ENCODE measurements around the gene MBD1.
A peak's percentile ranks its signal among the peaks of the same experiment; 100 is the strongest.
"Not testable (repeated sequence)": the region's sequence is repeated elsewhere in the genome, so short reads cannot be mapped to it uniquely, and the experiment has no call there.

MBD1 gene

GRCh38 chr18:50308851-50309250 lies 27.5 kb upstream of the MBD1 start:
- not testable (repeated sequence) for H3K27ac ChIP-seq (ENCODE audit: low read depth, low read length); H3K4me1 ChIP-seq (ENCODE audit: control insufficient read depth, insufficient read depth, low read length)

GRCh38 chr18:50307738-50308470 lies 26.6 kb upstream of the MBD1 start:
- no peak overlapping the region for H3K9ac ChIP-seq (ENCODE audit: low read length)
- H3K9me3 ChIP-seq (ENCODE audit: control insufficient read depth, insufficient read depth, low read depth, low read length): no peaks in the 10 kb centered on the region
- peaks cover 3% of the 10 kb centered on the region for H3K4me1 ChIP-seq (ENCODE audit: control insufficient read depth, insufficient read depth, low read length)
- H3K4me3 ChIP-seq (ENCODE audit: low read depth, low read length): peak overlapping the region; percentile 73
- H3K36me3 ChIP-seq (ENCODE audit: control insufficient read depth, insufficient read depth, low read length): no peaks in the 10 kb centered on the region
- H3K27me3 ChIP-seq (ENCODE audit: control insufficient read depth, insufficient read depth, low read length): peaks cover 18% of the 10 kb centered on the region; the same call in 1 of the 2 replicates
- H3K27ac ChIP-seq (ENCODE audit: low read depth, low read length): no peak overlapping the region

More at GRCh38 chr18:50308851-50309250, 27.5 kb upstream of the MBD1 start:
- H3K27me3 ChIP-seq (ENCODE audit: control insufficient read depth, insufficient read depth, low read length): peaks cover 18% of the 10 kb centered on the region; the same call in 1 of the 2 replicates
- H3K36me3 ChIP-seq (ENCODE audit: control insufficient read depth, insufficient read depth, low read length); H3K4me3 ChIP-seq (ENCODE audit: low read depth, low read length); H3K9ac ChIP-seq (ENCODE audit: low read length); H3K9me3 ChIP-seq (ENCODE audit: control insufficient read depth, insufficient read depth, low read depth, low read length): not testable (repeated sequence)

- Histone ChIP-seq H3K27ac (ENCODE audit: low read depth, low read length) (no peak overlapping the region), H3K36me3 (ENCODE audit: control insufficient read depth, insufficient read depth, low read length) (no peaks in the 10 kb centered on the region), H3K9ac (ENCODE audit: low read length) (no peak overlapping the region), H3K4me3 (ENCODE audit: low read depth, low read length) (peak overlapping the region; percentile 73), H3K4me1 (ENCODE audit: control insufficient read depth, insufficient read depth, low read length) (peaks cover 3% of the 10 kb centered on the region), H3K9me3 (ENCODE audit: control insufficient read depth, insufficient read depth, low read depth, low read length) (no peaks in the 10 kb centered on the region), H3K27me3 (ENCODE audit: control insufficient read depth, insufficient read depth, low read length) (peaks cover 20% of the 10 kb centered on the region)
Measured at GRCh38 chr18:50307400-50307737, 26.0 kb upstream of the MBD1 start.

GRCh38 chr18:50306944-50307343 lies 25.6 kb upstream of the MBD1 start:
- no peak overlapping the region for H3K27ac ChIP-seq (ENCODE audit: low read depth, low read length)
- peaks cover 20% of the 10 kb centered on the region for H3K27me3 ChIP-seq (ENCODE audit: control insufficient read depth, insufficient read depth, low read length)
- H3K9me3 ChIP-seq (ENCODE audit: control insufficient read depth, insufficient read depth, low read depth, low read length): no peaks in the 10 kb centered on the region
- peak overlapping the region; percentile 73 for H3K4me3 ChIP-seq (ENCODE audit: low read depth, low read length)
- peaks cover 3% of the 10 kb centered on the region for H3K4me1 ChIP-seq (ENCODE audit: control insufficient read depth, insufficient read depth, low read length)
- H3K36me3 ChIP-seq (ENCODE audit: control insufficient read depth, insufficient read depth, low read length): no peaks in the 10 kb centered on the region
- no peak overlapping the region for H3K9ac ChIP-seq (ENCODE audit: low read length)

- peaks cover 2% of the 10 kb centered on the region for H3K27me3 ChIP-seq (ENCODE audit: control insufficient read depth, insufficient read depth, low read length)
- no peak overlapping the region for H3K4me3 ChIP-seq (ENCODE audit: low read depth, low read length)
- no peaks in the 10 kb centered on the region; the same call in 1 of the 2 replicates for H3K4me1 ChIP-seq (ENCODE audit: control insufficient read depth, insufficient read depth, low read length)
- H3K36me3 ChIP-seq (ENCODE audit: control insufficient read depth, insufficient read depth, low read length): no peaks in the 10 kb centered on the region
- no peak overlapping the region for H3K9ac ChIP-seq (ENCODE audit: low read length)
- no peaks in the 10 kb centered on the region for H3K9me3 ChIP-seq (ENCODE audit: control insufficient read depth, insufficient read depth, low read depth, low read length)
- H3K27ac ChIP-seq (ENCODE audit: low read depth, low read length): no peak overlapping the region
Measured at GRCh38 chr18:50301074-50301473, 19.8 kb upstream of the MBD1 start.

- Histone ChIP-seq H3K27me3 (ENCODE audit: control insufficient read depth, insufficient read depth, low read length) (peaks cover 2% of the 10 kb centered on the region), H3K36me3 (ENCODE audit: control insufficient read depth, insufficient read depth, low read length) (no peaks in the 10 kb centered on the region), H3K9ac (ENCODE audit: low read length) (no peak overlapping the region), H3K4me3 (ENCODE audit: low read depth, low read length) (no peak overlapping the region), H3K27ac (ENCODE audit: low read depth, low read length) (no peak overlapping the region), H3K9me3 (ENCODE audit: control insufficient read depth, insufficient read depth, low read depth, low read length) (no peaks in the 10 kb centered on the region), H3K4me1 (ENCODE audit: control insufficient read depth, insufficient read depth, low read length) (no peaks in the 10 kb centered on the region; the same call in 1 of the 2 replicates)
Measured at GRCh38 chr18:50299626-50300388, 18.5 kb upstream of the MBD1 start.

- Histone ChIP-seq H3K36me3 (ENCODE audit: control insufficient read depth, insufficient read depth, low read length) (no peaks in the 10 kb centered on the region), H3K9me3 (ENCODE audit: control insufficient read depth, insufficient read depth, low read depth, low read length) (no peaks in the 10 kb centered on the region), H3K27me3 (ENCODE audit: control insufficient read depth, insufficient read depth, low read length) (peaks cover 2% of the 10 kb centered on the region), H3K4me1 (ENCODE audit: control insufficient read depth, insufficient read depth, low read length) (no peaks in the 10 kb centered on the region; the same call in 1 of the 2 replicates), H3K4me3 (ENCODE audit: low read depth, low read length) (peak overlapping the region; percentile 65; the same call in 1 of the 2 replicates), H3K9ac (ENCODE audit: low read length) (no peak overlapping the region), H3K27ac (ENCODE audit: low read depth, low read length) (no peak overlapping the region)
Measured at GRCh38 chr18:50298443-50299284, 17.3 kb upstream of the MBD1 start.

GRCh38 chr18:50297621-50298442 lies 16.5 kb upstream of the MBD1 start:
- no peak overlapping the region for H3K9ac ChIP-seq (ENCODE audit: low read length)

GRCh38 chr18:50293039-50293438 lies 11.7 kb upstream of the MBD1 start:
- H3K27ac ChIP-seq (ENCODE audit: low read depth, low read length): no peak overlapping the region
- no peak overlapping the region for H3K9ac ChIP-seq (ENCODE audit: low read length)
- no peak overlapping the region for H3K4me3 ChIP-seq (ENCODE audit: low read depth, low read length)
- no peaks in the 10 kb centered on the region for H3K36me3 ChIP-seq (ENCODE audit: control insufficient read depth, insufficient read depth, low read length)
- H3K9me3 ChIP-seq (ENCODE audit: control insufficient read depth, insufficient read depth, low read depth, low read length): no peaks in the 10 kb centered on the region
- H3K27me3 ChIP-seq (ENCODE audit: control insufficient read depth, insufficient read depth, low read length): no peaks in the 10 kb centered on the region
- H3K4me1 ChIP-seq (ENCODE audit: control insufficient read depth, insufficient read depth, low read length): no peaks in the 10 kb centered on the region

More at GRCh38 chr18:50297621-50298442, 16.5 kb upstream of the MBD1 start:
- H3K27me3 ChIP-seq (ENCODE audit: control insufficient read depth, insufficient read depth, low read length): peaks cover 2% of the 10 kb centered on the region
- no peak overlapping the region for H3K27ac ChIP-seq (ENCODE audit: low read depth, low read length)
- H3K4me1 ChIP-seq (ENCODE audit: control insufficient read depth, insufficient read depth, low read length): no peaks in the 10 kb centered on the region; the same call in 1 of the 2 replicates
- H3K36me3 ChIP-seq (ENCODE audit: control insufficient read depth, insufficient read depth, low read length): no peaks in the 10 kb centered on the region
- peak overlapping the region; percentile 65 for H3K4me3 ChIP-seq (ENCODE audit: low read depth, low read length)
- no peaks in the 10 kb centered on the region for H3K9me3 ChIP-seq (ENCODE audit: control insufficient read depth, insufficient read depth, low read depth, low read length)

GRCh38 chr18:50289108-50289443 lies 7.8 kb upstream of the MBD1 start:
- Histone ChIP-seq H3K9ac (ENCODE audit: low read length) (no peak overlapping the region), H3K27me3 (ENCODE audit: control insufficient read depth, insufficient read depth, low read length) (no peaks in the 10 kb centered on the region), H3K27ac (ENCODE audit: low read depth, low read length) (no peak overlapping the region), H3K36me3 (ENCODE audit: control insufficient read depth, insufficient read depth, low read length) (peaks cover 18% of the 10 kb centered on the region), H3K9me3 (ENCODE audit: control insufficient read depth, insufficient read depth, low read depth, low read length) (no peaks in the 10 kb centered on the region), H3K4me1 (ENCODE audit: control insufficient read depth, insufficient read depth, low read length) (peaks cover 4% of the 10 kb centered on the region; the same call in 1 of the 2 replicates), H3K4me3 (ENCODE audit: low read depth, low read length) (no peak overlapping the region)
